ENCODE data around the gene EDDM3A. TPM values are rescaled to one million over a fixed set of nuclear protein-coding genes. Genes with fewer than 3 reads are reported as not detected.
"Not testable (repeated sequence)": the region's sequence is repeated elsewhere in the genome, so short reads cannot be mapped to it uniquely, and the experiment has no call there.

The EDDM3A gene, protein sequence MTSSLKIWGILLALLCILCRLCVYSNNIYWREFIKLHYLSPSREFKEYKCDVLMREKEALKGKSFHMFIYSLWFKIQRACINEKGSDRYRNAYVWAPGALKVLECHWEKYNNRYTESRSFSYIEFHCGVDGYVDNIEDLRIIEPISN
- not detected for total RNA-seq

DNA sequence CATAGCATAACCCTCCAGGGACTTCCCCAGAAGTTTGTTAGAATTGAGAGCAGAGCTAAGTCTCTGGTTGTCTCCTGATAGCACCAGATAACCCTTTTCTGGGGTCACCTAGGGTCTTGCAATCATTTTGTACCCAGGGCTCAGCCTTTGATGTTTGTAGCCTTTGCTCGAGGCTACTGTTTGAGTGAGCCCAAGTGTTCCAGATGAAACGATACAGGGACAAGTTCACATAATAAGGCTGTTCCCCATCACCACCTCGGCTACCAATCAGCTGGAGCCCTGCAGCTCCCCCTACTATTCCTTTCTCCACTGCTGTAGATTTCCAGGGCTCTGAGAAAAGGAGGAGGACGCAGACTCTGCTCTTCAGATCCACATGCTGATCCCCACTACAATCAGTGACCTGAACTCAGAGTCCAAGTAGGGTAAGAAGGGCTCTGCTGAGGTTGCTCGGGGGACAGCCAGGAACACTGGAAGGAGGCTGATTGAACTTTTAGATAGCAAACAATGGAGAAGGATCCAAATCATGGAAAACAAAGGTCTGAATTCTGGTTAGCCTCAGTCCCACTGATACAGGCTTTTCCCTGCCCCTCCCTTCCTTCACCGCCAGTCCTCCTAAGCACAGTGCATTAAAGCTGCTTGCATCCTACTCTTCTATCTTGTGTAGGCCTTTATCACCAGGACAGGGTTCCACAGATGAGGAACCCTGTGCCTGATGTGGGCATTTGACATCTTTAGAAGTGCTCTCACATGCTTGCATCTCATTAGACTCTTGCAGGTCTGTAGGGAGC is at the start of gene EDDM3A:
TSS of gene EDDM3A (plus strand) at position 317 of the 788 bp plus-strand sequence. CDS start 1,694 bp downstream, outside the sequence.
- TF ChIP-seq, protein P1, sequence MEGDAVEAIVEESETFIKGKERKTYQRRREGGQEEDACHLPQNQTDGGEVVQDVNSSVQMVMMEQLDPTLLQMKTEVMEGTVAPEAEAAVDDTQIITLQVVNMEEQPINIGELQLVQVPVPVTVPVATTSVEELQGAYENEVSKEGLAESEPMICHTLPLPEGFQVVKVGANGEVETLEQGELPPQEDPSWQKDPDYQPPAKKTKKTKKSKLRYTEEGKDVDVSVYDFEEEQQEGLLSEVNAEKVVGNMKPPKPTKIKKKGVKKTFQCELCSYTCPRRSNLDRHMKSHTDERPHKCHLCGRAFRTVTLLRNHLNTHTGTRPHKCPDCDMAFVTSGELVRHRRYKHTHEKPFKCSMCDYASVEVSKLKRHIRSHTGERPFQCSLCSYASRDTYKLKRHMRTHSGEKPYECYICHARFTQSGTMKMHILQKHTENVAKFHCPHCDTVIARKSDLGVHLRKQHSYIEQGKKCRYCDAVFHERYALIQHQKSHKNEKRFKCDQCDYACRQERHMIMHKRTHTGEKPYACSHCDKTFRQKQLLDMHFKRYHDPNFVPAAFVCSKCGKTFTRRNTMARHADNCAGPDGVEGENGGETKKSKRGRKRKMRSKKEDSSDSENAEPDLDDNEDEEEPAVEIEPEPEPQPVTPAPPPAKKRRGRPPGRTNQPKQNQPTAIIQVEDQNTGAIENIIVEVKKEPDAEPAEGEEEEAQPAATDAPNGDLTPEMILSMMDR (IDR thresholded peaks at IDR 0.05): no peak
- ATAC-seq (ENCODE audit: low FRiP score) (no peak), DNase-seq (ENCODE audit: low spot score) (no peak)

DNA sequence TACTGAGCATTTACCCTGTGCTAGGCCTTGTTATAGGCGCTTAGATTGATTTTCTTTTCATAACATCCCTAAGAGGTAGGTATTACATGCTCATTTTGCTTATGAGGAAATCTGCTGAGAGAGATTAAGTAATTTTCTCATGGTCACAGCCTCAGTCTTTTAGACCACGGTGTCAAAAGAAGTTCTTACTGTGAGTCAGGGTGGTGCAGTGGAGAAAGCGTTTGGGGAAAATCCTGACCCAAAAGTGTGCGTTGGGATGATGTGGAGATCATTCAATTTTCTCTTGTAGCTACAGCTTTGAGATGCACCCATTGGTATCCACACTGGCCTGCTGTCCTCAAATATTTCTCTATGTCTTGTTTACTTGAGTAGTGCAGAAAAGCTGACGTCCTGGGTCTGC is 48.9 kb upstream of the EDDM3A start:
- no peak for DNase-seq (ENCODE audit: low spot score)
- ATAC-seq (ENCODE audit: low FRiP score): no peak

DNA sequence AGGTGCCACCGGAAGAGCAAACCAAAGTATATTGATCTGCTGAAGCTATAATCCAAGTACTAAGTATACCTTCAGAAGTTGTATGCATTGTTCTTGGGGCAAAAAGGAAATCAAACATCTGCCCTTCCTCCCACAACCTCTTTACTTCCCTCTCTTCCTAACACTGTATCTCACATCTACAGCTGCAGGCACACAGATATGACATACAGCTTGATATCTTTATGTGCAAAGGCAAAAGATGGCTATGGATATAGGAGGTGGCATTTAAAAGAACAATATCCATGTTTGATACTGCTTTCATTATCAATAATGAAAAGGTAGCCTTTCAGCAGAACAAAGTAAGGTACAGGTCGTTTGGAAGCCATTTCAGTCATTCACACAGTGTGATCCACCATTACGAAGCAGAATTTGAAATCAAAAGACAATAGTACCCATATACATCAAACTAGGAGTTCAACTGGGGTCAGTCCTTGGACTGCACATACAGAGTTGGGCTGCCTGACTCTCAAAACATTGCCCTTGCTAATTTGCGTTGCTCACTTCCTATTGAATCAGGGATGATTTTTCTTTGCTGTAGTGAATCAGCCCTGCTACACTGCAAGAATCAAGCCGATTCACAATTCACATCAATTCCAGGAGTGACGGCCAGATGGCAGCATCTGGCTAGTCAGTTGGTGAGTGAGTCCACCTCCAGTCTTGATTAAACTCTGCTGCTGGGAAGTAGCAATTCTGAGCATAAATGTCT is 48.2 kb upstream of the EDDM3A start:
- DNase-seq (ENCODE audit: low spot score) (peak; percentile 53), ATAC-seq (ENCODE audit: low FRiP score) (peak; percentile 66)
- TF ChIP-seq, protein P1 (IDR thresholded peaks at IDR 0.05): no peak

More for the DNA sequence above, 48.9 kb upstream of the EDDM3A start:
- TF ChIP-seq, protein P1 (IDR thresholded peaks at IDR 0.05): no peak

DNA sequence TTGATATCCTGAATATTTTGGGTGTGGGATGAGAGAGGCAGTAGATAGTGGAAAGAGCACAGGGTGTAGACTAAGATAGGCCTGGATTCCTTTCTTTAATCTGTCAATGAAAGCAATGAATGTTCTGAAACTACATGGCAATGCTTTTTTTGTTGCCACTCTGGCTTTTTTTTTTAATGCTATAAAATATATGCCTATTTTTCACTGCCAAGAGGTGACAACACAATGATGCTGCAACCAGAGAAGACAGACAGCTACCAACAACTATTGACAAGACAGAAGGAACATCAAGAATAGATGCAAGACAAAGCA is 47.7 kb upstream of the EDDM3A start:
- DNase-seq (ENCODE audit: low spot score) (no peak), ATAC-seq (ENCODE audit: low FRiP score) (no peak)
- TF ChIP-seq, protein P1 (IDR thresholded peaks at IDR 0.05): no peak

DNA sequence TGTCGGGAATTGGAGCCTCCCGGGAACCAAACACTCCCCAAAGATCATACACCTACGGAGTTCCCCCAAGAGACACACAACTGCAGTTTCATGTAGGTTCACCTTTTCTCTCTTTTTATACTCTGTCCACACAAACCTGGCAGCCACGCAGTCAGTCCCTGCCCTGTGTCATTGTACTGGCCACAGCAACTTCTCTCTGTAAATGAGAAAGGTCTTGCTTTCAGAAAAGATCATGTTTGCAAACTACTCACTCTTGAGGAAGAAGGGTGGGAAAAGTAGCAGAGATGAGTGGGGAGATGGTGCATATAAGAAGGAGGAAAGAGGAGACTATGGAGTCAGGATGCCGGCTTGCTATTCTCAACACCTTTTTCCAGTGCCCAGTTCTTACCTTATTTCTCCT is 46.8 kb upstream of the EDDM3A start:
- DNase-seq (ENCODE audit: low spot score): no peak
- no peak for ATAC-seq (ENCODE audit: low FRiP score)
- TF ChIP-seq, protein P1 (IDR thresholded peaks at IDR 0.05): no peak

DNA sequence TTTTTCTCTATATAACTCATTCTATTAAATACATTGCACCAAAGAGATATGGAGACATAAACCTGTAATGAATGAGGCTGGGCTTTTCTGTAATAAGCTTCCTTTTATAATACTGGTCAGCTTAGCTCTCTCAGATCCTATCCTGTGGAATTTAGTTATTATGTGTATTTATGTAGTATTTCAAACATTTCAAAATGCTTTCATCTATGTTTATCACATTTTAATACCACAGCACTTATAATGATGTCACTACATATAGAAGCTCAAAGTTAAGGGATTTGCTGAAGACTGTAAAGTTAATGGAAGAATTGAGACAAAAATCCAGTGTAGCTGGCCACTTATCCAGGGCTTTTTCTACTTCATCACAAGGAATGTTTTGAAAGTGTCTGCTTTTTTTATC is 45.8 kb upstream of the EDDM3A start:
- no peak for DNase-seq (ENCODE audit: low spot score)
- TF ChIP-seq, protein P1 (IDR thresholded peaks at IDR 0.05): no peak
- no peak for ATAC-seq (ENCODE audit: low FRiP score)

DNA sequence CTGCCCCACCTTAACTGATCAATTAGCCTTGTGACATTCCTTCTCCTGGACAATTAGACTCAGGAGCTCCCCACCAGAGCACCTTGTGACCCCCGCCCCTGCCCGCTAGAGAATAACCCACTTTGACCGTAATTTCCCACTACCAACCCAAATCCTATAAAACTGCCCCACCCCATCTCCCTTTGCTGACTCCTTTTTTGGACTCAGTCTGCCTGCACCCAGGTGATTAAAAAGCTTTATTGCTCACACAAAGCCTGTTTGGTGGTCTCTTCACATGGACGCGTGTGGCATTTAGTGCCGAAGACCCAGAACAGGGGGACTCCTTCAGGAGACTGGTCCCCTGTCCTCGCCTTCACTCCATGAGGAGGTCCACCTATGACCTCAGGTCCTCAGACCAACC is 44.7 kb upstream of the EDDM3A start:
- not testable (repeated sequence) for ATAC-seq (ENCODE audit: low FRiP score); DNase-seq (ENCODE audit: low spot score)

All from omental fat pad (tissue), 4 donors.